B cell (primary cell): ENCODE results near the gene DIAPH1. TPM values are rescaled to one million over a fixed set of nuclear protein-coding genes. Genes with fewer than 3 reads are reported as not detected.

Experiments
- polyA plus RNA-seq: library from polyadenylated mRNA; depleted of rRNA; stranded (reverse); fragments of >200 nt; gene quantifications from 2 replicates; pipeline ENCODE4 v1.2.3, GENCODE V29; 2012
- small RNA-seq: library from RNA; depleted of rRNA; stranded (forward); fragments of <200 nt; gene quantifications from one replicate; pipeline ENCODE3, GENCODE V24; 2012; ENCODE audit warnings: low replicate concordance, low read depth; ENCODE audit not compliant: insufficient read length
- total RNA-seq, 2 donors: library from RNA; stranded (reverse); fragments of 120-200 nt in 1 of 2; gene quantifications; 1 replicate in 1 of 2; 2 replicates in 1 of 2; pipeline versions ENCODE4 v1.2.3 to v1.2.4, GENCODE V29; 2013 to 2022

DIAPH1 gene
- total and polyA plus RNA-seq, 2 donors (not counting 1 experiment from before 2014, with no cell fraction given), result 59.7 to 113 TPM

Small RNA genes lying within 50 kb of the gene (small RNA-seq; reads per million reads assigned to genes)
- gene RPS27AP10, result not detected

Other genes starting within 250 kb of the DIAPH1 start
- gene PCDHGB3, start 248.8 kb downstream of the DIAPH1 start, total RNA-seq, result 2.8 and 3.8 TPM in 2 replicates
- gene PCDHGB3, start 248.8 kb downstream of the DIAPH1 start, polyA plus RNA-seq, result 0.33 and 0.52 TPM in 2 replicates
- 2.5 and 2.7 TPM in 2 replicates for gene PCDHGA6, start 245.1 kb downstream of the DIAPH1 start, total RNA-seq
- gene PCDHGA6, start 245.1 kb downstream of the DIAPH1 start, polyA plus RNA-seq, result 0.33 and 0.78 TPM in 2 replicates
- gene PCDHGA7, start 236.3 kb downstream of the DIAPH1 start, total RNA-seq, result 1.8 and 2.3 TPM in 2 replicates
- 0.23 and 0.49 TPM in 2 replicates for gene PCDHGA7, start 236.3 kb downstream of the DIAPH1 start, polyA plus RNA-seq
- gene PCDHGB4, start 231.3 kb downstream of the DIAPH1 start, total RNA-seq, result 1.6 and 1.8 TPM in 2 replicates
- gene PCDHGB4, start 231.3 kb downstream of the DIAPH1 start, polyA plus RNA-seq, result 0.06 and 0.39 TPM in 2 replicates
- gene PCDHGA8, start 226.4 kb downstream of the DIAPH1 start, total RNA-seq, result 1.2 and 1.3 TPM in 2 replicates
- gene PCDHGA8, start 226.4 kb downstream of the DIAPH1 start, polyA plus RNA-seq, result 0.06 and 0.21 TPM in 2 replicates
- gene PCDHGB5, start 221.1 kb downstream of the DIAPH1 start, total RNA-seq, result 2.5 TPM in 2 replicates
- gene PCDHGB5, start 221.1 kb downstream of the DIAPH1 start, polyA plus RNA-seq, result 0.20 and 0.37 TPM in 2 replicates
- gene PCDHGA9, start 216.2 kb downstream of the DIAPH1 start, total RNA-seq, result 1.9 and 2.5 TPM in 2 replicates
- 0.19 TPM in 2 replicates for gene PCDHGA9, start 216.2 kb downstream of the DIAPH1 start, polyA plus RNA-seq
- 2.1 and 2.2 TPM in 2 replicates for gene PCDHGB6, start 211.0 kb downstream of the DIAPH1 start, total RNA-seq
- gene PCDHGB6, start 211.0 kb downstream of the DIAPH1 start, polyA plus RNA-seq, result 0.22 and 0.33 TPM in 2 replicates
- gene PCDHGA10, start 206.0 kb downstream of the DIAPH1 start, total RNA-seq, result 1.9 and 2.0 TPM in 2 replicates
- 0.06 and 0.10 TPM in 2 replicates for gene PCDHGA10, start 206.0 kb downstream of the DIAPH1 start, polyA plus RNA-seq
- 1.9 and 2.2 TPM in 2 replicates for gene PCDHGB7, start 201.3 kb downstream of the DIAPH1 start, total RNA-seq
- gene PCDHGB7, start 201.3 kb downstream of the DIAPH1 start, polyA plus RNA-seq, result 0.06 and 0.12 TPM in 2 replicates
- 1.5 and 1.8 TPM in 2 replicates for gene PCDHGA11, start 197.9 kb downstream of the DIAPH1 start, total RNA-seq
- 0.15 TPM in 1 of 2 replicates, not detected in the other for gene PCDHGA11, start 197.9 kb downstream of the DIAPH1 start, polyA plus RNA-seq
- 1.6 and 2.8 TPM in 2 replicates for gene PCDHGA12, start 188.5 kb downstream of the DIAPH1 start, total RNA-seq
- gene PCDHGA12, start 188.5 kb downstream of the DIAPH1 start, polyA plus RNA-seq, result 0.09 and 0.27 TPM in 2 replicates
- 1.9 and 2.0 TPM in 2 replicates for gene PCDHGC3, start 143.0 kb downstream of the DIAPH1 start, total RNA-seq
- gene PCDHGC3, start 143.0 kb downstream of the DIAPH1 start, polyA plus RNA-seq, result 0.12 and 0.88 TPM in 2 replicates
- gene PCDHGC4, start 134.0 kb downstream of the DIAPH1 start, total RNA-seq, result 0.42 and 0.75 TPM in 2 replicates
- gene PCDHGC4, start 134.0 kb downstream of the DIAPH1 start, polyA plus RNA-seq, result 0.09 and 0.14 TPM in 2 replicates
- gene PCDHGC5, start 129.9 kb downstream of the DIAPH1 start, total RNA-seq, result 0.46 and 0.67 TPM in 2 replicates
- 0.06 and 0.10 TPM in 2 replicates for gene PCDHGC5, start 129.9 kb downstream of the DIAPH1 start, polyA plus RNA-seq
- 85.5 and 86.9 TPM in 2 replicates for gene HDAC3, start 17.8 kb upstream of the DIAPH1 start, total RNA-seq
- gene HDAC3, start 17.8 kb upstream of the DIAPH1 start, polyA plus RNA-seq, result 94.0 and 119 TPM in 2 replicates
- 11.6 and 12.1 TPM in 2 replicates for gene RELL2, start 18.0 kb upstream of the DIAPH1 start, total RNA-seq
- 34.4 and 48.9 TPM in 2 replicates for gene RELL2, start 18.0 kb upstream of the DIAPH1 start, polyA plus RNA-seq
- gene FCHSD1, start 32.4 kb upstream of the DIAPH1 start, total RNA-seq, result 114 and 123 TPM in 2 replicates
- 193 and 247 TPM in 2 replicates for gene FCHSD1, start 32.4 kb upstream of the DIAPH1 start, polyA plus RNA-seq
- gene ARAP3, start 63.2 kb upstream of the DIAPH1 start, total RNA-seq, result 3.0 and 3.7 TPM in 2 replicates
- 0.25 and 0.34 TPM in 2 replicates for gene ARAP3, start 63.2 kb upstream of the DIAPH1 start, polyA plus RNA-seq